OCI-LY7 (cell line): ENCODE results near the gene ITGB7. TPM values are rescaled to one million over a fixed set of nuclear protein-coding genes. Genes with fewer than 3 reads are reported as not detected.

ENCODE experiments used
- BruUV-seq: library from RNA; stranded (reverse); fragments of 400-500 nt; replicated peaks from 2 replicates; lab custom pipeline; 2021; lab: Mats Ljungman, UMichigan
- CTCF ChIA-PET: fragments of 300-600 bp; sonication (Branson Sonifier 250); formaldehyde crosslinking; loops from one replicate; lab custom pipeline; 2022; ENCODE audit warnings: antibody characterized with exemption; ENCODE audit not compliant: unreplicated experiment; lab: Charles Lee
- POLR2A ChIA-PET: fragments of 300-600 bp; sonication (Branson Sonifier 250); formaldehyde crosslinking; loops from one replicate; lab custom pipeline; 2022; ENCODE audit warnings: antibody characterized with exemption; lab: Charles Lee
- DNase-seq: peaks from one replicate; pipeline ENCODE4 v3.0.0-alpha.2; 2015; ENCODE audit warnings: low spot score
- H2AFZ ChIP-seq: fragments of 200-600 bp; sonication (generic), shearing (Covaris generic); 2 replicates; pipeline ENCODE4 v1.6.1; 2014; ENCODE audit warnings: mild to moderate bottlenecking, antibody characterized with exemption, low read length, moderate library complexity
- H3K27ac ChIP-seq: fragments of 200-600 bp; sonication (generic); 2 replicates; pipeline ENCODE4 v1.5.1; 2014; ENCODE audit warnings: mixed run types, low read depth, mild to moderate bottlenecking, moderate library complexity, low read length, inconsistent platforms; ENCODE audit not compliant: poor library complexity, severe bottlenecking
- H3K36me3 ChIP-seq: fragments of 200-600 bp; sonication (generic); 2 replicates; pipeline ENCODE4 v1.6.1; 2014; ENCODE audit warnings: mild to moderate bottlenecking, antibody characterized with exemption, low read length, moderate library complexity, mixed read lengths; ENCODE audit not compliant: insufficient read depth
- H3K4me1 ChIP-seq: fragments of 200-600 bp; sonication (generic); 2 replicates; pipeline ENCODE4 v1.5.1; 2014; ENCODE audit warnings: mild to moderate bottlenecking, low read length; ENCODE audit not compliant: insufficient read depth, poor library complexity, severe bottlenecking
- H3K4me2 ChIP-seq: fragments of 200-600 bp; sonication (generic); 2 replicates; pipeline ENCODE4 v1.6.1; 2014; ENCODE audit warnings: mild to moderate bottlenecking, low read length
- H3K4me3 ChIP-seq: fragments of 200-600 bp; sonication (generic); 2 replicates; pipeline ENCODE4 v1.5.1; 2014; ENCODE audit warnings: mild to moderate bottlenecking, low read depth, low read length; ENCODE audit not compliant: poor library complexity, severe bottlenecking
- H3K79me2 ChIP-seq: fragments of 200-600 bp; sonication (generic); 2 replicates; pipeline ENCODE4 v1.6.1; 2016; ENCODE audit warnings: low read depth, mild to moderate bottlenecking, low read length, moderate library complexity, mixed read lengths; ENCODE audit not compliant: insufficient read depth
- H3K9me2 ChIP-seq: fragments of 200-600 bp; sonication (generic); 2 replicates; pipeline ENCODE4 v1.6.1; 2016; ENCODE audit warnings: mild to moderate bottlenecking, low read length, mixed read lengths; ENCODE audit not compliant: insufficient read depth
- H3K9me3 ChIP-seq: fragments of 200-600 bp; sonication (generic); 2 replicates; pipeline ENCODE4 v1.6.1; 2014; ENCODE audit warnings: mild to moderate bottlenecking, mixed run types, low read length, mixed read lengths
- H4K20me1 ChIP-seq: fragments of 200-600 bp; sonication (generic); 2 replicates; pipeline ENCODE4 v1.6.1; 2014; ENCODE audit warnings: mild to moderate bottlenecking, antibody characterized with exemption, low read length, moderate library complexity, mixed read lengths; ENCODE audit not compliant: insufficient read depth
- CTCF ChIP-seq: fragments of 200-600 bp; sonication (generic); conservative IDR thresholded peaks from 2 replicates; pipeline ENCODE4 v1.5.1; 2014; ENCODE audit warnings: mild to moderate bottlenecking, antibody characterized with exemption, low read length, moderate library complexity, mixed read lengths
- EZH2phosphoT487 ChIP-seq: fragments of 200-600 bp; sonication (generic); IDR thresholded peaks from 2 replicates; pipeline ENCODE4 v1.6.1; 2018; ENCODE audit warnings: low read depth, borderline replicate concordance, mild to moderate bottlenecking, mixed run types, antibody characterized with exemption, low read length, moderate library complexity, mixed read lengths
- intact Hi-C: fragments of 100-400 bp; cut with micrococcal nuclease; formaldehyde crosslinking; loops from one replicate; pipeline ENCODE4 v1.10.0; 2022; ENCODE audit not compliant: unreplicated experiment
- total RNA-seq, 2 experiments: library from RNA; depleted of rRNA in 1 of 2; stranded (reverse); fragments of >200 nt in 1 of 2; shearing (Covaris generic) in 1 of 2; gene quantifications; 2 replicates each; pipeline ENCODE4 v1.2.3, GENCODE V29; 2014 to 2022

Gene ITGB7
- total RNA-seq, 2 experiments from 2014 or later = 51.7 to 207 TPM

DNA sequence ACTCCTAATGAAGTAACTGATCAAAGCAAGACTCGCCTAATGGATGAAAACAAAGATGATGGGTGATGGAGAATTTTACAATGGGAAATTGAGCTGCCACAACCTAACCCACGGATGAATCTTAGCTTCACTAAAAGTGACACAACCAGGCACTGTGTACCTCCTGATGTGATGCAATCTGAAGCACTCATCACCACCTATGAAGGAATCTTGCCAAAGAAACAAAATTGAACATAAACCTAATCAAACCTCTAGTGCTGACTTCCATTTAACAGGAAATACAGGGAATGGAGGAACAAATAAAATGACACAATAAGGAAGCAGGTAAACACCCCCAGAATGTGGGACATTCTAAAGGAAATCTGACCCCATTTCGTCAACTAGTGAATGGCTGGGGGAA is 38.2 kb upstream of the ITGB7 start:
- BruUV-seq = no TSS peak
- Histone ChIP-seq H2AFZ (no peak overlapping the region), H3K27ac (no peak overlapping the region), H3K9me3 (no peaks in the 10 kb centered on the region), H3K4me2 (no peak overlapping the region), H3K4me3 (no peak overlapping the region), H3K79me2 (no peaks in the 10 kb centered on the region), H3K9me2 (no peaks in the 10 kb centered on the region), H3K36me3 (no peaks in the 10 kb centered on the region), H4K20me1 (no peaks in the 10 kb centered on the region), H3K4me1 (peaks cover 12% of the 10 kb centered on the region)
- POLR2A ChIA-PET = interaction anchor here (0.7 to 1.4 kb wide), 5 partner anchors 10 to 78 kb away, joined by 3 to 7 read pairs (median 3); partner anchors contain the start of genes AAAS and ESPL1
- intact Hi-C loops = no loop called here
- TF ChIP-seq EZH2phosphoT487 = no peak
- TF ChIP-seq CTCF = no peak
- DNase-seq = no peak
- CTCF ChIA-PET = interaction anchor here (0.7 to 0.9 kb wide), 2 partner anchors 22 to 32 kb away, joined by 3 read pairs; no protein-coding TSS in a partner anchor

DNA sequence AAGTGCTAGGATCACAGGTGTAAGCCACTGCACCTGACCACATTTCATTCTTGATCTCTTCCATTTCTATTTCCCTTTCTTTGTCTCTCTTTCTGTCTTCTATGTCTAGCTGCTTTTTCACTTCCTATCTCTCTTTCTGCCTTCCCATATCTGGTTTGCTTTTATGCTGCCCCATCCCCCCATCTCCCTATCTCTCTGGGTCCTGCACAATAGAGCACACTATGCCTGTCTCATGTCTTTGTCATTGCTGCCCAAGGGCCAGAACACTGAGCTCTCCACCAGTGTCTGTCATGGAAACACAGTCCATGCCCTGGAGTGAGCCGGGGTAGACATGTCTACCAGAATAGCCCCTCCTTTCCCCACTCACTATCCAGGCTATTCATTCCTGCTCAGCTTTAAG is 37.3 kb upstream of the ITGB7 start:
- Histone ChIP-seq H3K4me2 (peak overlapping the region; percentile 50), H3K9me3 (no peaks in the 10 kb centered on the region), H3K4me3 (no peak overlapping the region), H3K27ac (no peak overlapping the region), H3K36me3 (no peaks in the 10 kb centered on the region), H3K4me1 (peaks cover 12% of the 10 kb centered on the region), H3K9me2 (no peaks in the 10 kb centered on the region), H3K79me2 (no peaks in the 10 kb centered on the region), H2AFZ (0 out of 2 replicates have a peak overlapping the region, but pooled peaks have one; percentile 22), H4K20me1 (no peaks in the 10 kb centered on the region)
- CTCF ChIA-PET = interaction anchor here (0.9 kb wide), 1 partner anchor 23 kb away, joined by 3 read pairs; no protein-coding TSS in a partner anchor
- no peak for DNase-seq
- intact Hi-C loops = no loop called here
- BruUV-seq = no TSS peak
- TF ChIP-seq EZH2phosphoT487 = no peak
- TF ChIP-seq CTCF = no peak
- POLR2A ChIA-PET = interaction anchor here (0.6 to 1.6 kb wide), 6 partner anchors 10 to 257 kb away, joined by 3 to 7 read pairs (median 4); partner anchors contain the start of genes ESPL1 and TARBP2
